ENCODE data around the gene NADSYN1.
A peak's percentile ranks its signal among the peaks of the same experiment; 100 is the strongest.
"Not testable (repeated sequence)": the region's sequence is repeated elsewhere in the genome, so short reads cannot be mapped to it uniquely, and the experiment has no call there.

The NADSYN1 gene

GRCh38 chr11:71491940-71492339, 38.9 kb downstream of the NADSYN1 start:
- no peak for DNase-seq

DNA sequence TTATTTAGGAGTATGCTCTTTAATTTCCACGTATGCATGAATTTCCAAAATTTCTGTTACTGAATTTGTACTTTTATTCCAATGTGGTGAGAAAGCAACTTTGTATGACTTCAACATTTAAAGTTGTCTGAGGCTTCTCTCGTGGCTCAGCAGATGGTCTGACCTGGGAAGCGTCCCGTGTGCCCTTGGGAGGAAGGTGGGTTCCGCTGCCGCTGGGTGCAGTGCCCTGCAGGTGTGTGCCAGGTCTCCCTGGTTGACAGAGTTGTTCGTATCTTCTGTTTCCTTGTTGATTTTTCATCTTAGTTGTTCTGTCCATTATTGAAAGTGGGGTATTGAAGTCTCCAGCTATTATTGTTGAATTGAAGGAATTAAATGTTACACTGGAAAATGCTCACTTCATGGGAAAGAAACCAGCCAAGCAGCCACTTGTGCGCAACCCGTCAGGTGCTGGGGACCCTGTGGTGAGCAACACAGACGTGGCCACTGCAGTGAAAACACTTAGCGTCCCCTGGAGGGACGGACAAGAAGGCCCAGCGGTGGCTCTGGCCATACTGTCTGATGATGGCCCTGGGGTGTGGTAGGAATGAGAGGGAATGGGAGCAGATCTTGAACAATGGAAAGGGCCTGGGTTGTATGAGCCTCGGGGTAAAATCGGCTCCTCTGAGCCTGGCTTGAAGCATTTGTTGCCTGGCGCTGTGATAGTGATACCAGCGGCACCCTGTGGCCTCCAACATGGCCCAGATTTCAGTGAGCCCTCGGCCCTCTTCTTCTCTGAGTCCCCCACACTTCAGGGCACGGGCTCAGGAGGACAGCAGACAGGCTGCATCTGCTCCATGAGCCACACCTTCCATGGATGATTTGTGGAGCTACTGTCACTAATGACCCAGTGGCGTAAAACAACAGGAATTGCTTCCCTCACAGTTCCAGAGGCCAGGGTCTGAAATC, 42.6 kb downstream of the NADSYN1 start:
- DNase-seq: no peak

GRCh38 chr11:71496421-71496820, 43.4 kb downstream of the NADSYN1 start:
- DNase-seq: no peak

DNA sequence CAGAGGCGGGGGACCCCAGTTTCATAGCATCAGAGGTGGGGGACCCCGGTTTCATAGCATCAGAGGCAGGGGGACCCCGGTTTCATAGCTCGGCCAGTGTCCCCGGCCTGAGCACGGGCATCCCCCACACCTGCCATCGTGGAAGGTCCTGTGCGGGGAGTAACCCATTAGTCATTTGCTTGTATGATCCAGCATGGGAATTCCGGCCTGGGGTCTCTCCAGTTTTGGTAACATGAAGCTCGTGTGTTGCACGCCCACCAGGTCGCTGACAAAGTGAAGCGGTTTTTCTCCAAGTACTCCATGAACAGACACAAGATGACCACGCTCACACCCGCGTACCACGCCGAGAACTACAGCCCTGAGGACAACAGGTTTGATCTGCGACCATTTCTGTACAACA, 45.1 kb downstream of the NADSYN1 start:
- no peak for DNase-seq

DNA sequence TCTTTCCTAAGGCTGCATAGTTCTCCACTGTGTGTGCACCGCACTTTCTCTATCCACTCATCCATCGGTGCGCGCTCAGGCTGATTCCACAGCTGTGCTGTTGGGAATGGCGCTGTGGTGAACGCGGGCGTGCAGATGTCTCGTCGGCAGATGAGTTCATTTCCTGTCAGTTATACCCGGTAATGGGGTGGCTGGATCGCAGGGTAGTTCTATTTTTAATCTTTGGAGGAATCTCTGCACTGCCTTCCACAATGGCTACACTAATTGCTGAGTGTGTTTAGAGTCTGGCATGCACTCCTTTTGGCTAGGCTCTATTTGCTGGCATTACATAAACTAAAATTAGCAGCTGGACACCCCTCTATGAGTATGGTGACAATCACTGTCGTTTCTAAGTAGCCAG, 46.1 kb downstream of the NADSYN1 start:
- no peak for DNase-seq

DNA sequence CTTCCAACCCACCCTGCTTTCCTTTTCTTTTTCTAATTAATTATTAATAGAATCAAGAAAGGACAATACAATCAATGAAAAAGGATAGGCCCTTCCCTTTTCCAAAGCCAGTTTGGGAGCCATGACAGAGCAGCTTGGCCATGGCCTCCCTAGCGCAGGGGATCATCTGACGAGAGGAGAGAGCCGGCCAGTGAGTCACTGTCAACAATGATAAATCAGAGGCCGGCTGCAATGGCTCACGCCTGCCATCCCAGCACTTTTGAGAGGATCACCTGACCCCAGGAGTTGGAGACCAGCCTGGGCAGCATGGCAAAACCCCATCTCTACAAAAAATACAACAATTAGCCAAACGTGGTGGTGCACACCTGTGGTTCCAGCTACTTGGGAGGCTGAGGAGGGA, 46.5 kb downstream of the NADSYN1 start:
- DNase-seq: no peak

- no peak for DNase-seq
Observed at GRCh38 chr11:71500601-71501021, 47.6 kb downstream of the NADSYN1 start.

- DNase-seq: no peak
Observed at GRCh38 chr11:71501071-71501985, 48.3 kb downstream of the NADSYN1 start.

GRCh38 chr11:71502026-71502425, 49.0 kb downstream of the NADSYN1 start:
- no peak for DNase-seq

DNA sequence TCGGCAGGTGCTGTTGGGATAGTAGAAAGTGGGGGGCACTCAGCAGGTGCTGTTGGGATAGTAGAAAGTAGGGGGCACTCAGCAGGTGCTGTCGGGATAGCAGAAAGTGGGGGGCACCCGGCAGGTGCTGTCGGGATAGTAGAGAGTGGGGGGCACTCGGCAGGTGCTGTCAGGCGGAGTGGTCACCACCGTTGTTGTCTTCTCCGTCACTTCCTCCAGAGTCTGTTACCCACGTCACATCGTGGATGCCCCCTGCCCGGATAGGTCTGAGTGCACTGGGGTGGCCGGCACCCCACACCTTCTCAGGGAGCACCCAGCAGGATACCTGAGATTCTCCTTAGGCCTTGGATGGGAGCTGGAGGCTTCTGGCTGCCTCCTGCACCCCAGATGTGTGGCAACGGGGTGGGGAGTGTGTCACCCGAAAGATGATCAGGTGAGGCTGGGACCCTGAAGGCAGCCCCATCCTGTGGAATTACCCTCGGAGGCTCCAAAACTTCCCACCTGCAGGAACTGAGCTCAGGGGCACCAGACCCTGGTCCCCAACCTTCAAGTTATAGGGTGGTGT, 50.0 kb downstream of the NADSYN1 start:
- DNase-seq: no peak

- DNase-seq: peak; percentile 81
Observed at GRCh38 chr11:71504531-71504930, 51.5 kb downstream of the NADSYN1 start.

DNA sequence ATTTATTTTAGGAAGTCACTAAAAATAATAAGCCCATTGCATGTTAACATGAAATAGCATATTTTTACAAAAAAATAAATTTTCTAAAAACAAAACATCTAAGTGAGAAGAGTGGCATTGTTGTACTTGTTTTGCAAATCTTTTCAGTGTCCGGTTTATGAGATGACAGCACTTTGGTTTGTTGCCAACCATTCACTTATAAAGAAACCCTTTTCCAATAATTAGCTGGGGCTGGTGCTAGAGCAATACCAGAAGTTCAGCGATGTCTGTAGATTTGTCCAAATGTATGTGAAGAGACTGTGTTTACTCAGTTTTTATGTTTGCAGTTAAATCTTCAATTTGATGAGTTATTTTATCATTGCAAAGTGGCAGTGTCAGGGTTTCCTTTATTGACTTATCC, 52.0 kb downstream of the NADSYN1 start:
- peak; percentile 56 for DNase-seq

GRCh38 chr11:71505781-71506180, 52.8 kb downstream of the NADSYN1 start:
- no peak for DNase-seq

GRCh38 chr11:71507102-71507501, 54.1 kb downstream of the NADSYN1 start:
- DNase-seq: no peak

DNA sequence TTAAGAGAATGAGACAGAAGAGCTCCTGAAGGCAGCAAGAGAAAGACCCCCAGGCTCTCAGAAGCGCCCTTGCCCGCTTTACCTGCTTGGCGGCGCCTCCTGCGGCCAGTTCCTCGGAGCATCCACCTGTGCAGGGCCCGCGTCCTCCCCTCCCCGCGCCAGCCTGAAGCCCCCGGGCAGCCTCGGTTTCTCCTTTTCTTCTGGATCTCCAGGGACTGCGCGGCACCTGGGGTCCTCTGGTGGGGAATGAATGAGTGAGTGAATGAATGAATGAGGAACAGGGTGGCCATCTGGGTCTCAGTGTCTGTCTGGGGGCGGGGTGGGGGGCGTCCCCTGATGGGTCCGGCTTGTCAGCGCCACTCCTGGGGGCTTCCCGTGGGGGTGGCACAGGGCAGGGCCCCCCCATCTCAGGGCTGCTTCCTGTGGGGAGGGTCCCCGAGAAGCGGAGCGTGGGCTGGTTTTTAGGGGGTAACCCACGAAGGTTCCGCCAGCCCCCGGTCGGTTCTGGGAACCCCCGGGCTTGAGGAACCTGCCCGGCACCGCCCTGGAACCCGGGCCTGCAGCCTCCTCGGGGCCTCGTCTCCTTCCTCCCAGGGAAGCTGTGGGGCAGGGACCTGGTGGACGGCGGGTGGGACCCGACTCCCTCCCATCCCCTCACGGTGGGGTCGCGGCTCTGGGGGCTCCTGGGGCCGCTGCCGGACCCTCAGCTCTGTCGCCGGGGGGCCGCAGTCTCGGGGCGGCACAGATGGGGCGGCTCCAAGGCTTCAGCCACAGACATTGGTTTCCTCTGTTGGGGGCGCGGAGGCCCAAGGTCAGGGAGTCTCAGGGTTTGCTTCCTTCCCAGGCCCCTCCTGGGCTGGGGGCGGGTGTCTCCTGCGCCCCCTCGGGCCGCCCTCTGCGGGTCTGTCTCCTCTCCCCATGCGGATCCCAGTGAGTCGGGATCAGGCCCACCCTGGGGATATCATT, 65.8 kb downstream of the NADSYN1 start:
- no peak for DNase-seq

DNA sequence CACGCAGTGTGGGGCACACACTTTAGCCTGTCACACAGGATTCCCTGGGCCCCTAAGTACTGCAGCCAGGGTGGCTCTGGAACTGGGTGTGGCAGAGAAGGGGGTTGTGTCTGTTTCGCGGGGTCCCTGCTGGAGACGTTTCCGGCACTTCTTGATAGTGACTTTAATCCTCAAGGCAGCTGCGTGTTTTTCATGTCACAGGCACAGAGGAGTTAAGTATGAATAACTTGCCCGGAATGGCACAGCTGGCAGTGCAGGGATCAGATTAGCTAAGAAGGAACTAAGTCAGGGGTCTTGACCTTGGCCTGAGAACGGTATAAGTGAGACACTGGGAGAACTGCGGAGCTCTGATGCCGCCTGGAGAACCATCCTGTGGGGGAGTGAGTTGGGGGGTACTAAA, 66.5 kb downstream of the NADSYN1 start:
- no peak for DNase-seq

DNA sequence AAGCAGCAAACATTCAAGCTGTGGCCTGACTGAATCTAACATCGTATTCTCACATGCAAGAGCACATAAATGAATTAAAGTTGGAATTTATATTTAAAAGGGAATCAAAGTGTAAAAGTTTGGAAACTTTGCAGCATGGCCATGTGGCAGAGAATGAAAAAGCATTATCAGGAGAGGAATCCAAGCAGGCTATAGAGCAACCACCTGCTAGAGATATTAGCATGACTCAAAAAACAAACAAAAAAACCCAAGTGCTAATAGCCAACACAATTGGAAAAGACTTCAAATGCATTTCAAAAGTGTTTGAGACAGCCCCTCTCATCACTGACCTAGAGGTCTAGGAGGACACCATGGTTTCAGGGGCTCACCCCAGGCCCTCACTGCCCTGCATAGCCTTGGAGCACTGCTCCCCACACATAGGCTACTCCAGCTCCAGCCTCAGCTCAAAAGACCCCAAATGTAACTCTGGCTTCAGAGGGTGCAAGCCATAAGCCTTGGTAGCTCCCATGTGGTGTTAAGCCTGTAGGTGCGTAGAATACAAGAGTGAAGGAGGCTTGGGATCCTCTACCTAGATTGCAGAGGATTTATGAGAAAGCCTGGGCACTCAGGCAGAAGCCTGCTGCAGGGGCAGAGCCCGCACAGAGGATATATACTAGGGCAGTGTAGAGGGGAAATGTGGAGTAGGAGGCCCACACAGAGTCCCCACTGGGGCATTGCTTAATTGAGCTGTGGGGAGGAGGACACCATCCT, 72.4 kb downstream of the NADSYN1 start:
- DNase-seq: no peak

GRCh38 chr11:71525938-71526495, 73.0 kb downstream of the NADSYN1 start:
- DNase-seq: no peak

GRCh38 chr11:71526796-71527575, 74.0 kb downstream of the NADSYN1 start, which contains the start of gene KRTAP5-7:
KRTAP5-7 (plus strand) TSS chr11:71527267; CDS start chr11:71527301, 34 bp downstream.
- not testable (repeated sequence) for DNase-seq

All from NCI-H345 (cell line).